Endothelial cell of umbilical vein (primary cell): ENCODE results near the gene SUCNR1. TPM values are rescaled to one million over a fixed set of nuclear protein-coding genes. Genes with fewer than 3 reads are reported as not detected.

Experiments
- BruUV-seq: library from RNA; stranded (reverse); fragments of 400-500 nt; replicated peaks from 2 replicates; lab custom pipeline; 2021; lab: Mats Ljungman, UMichigan
- CTCF ChIA-PET: fragments of 300-600, 350-600 bp; sonication (Branson Sonifier 250); formaldehyde crosslinking; loops from one replicate; lab custom pipeline; 2021; ENCODE audit warnings: antibody characterized with exemption, inconsistent platforms; lab: Charles Lee
- POLR2A ChIA-PET: fragments of 300-600, 350-600 bp; sonication (Branson Sonifier 250); formaldehyde crosslinking; loops from one replicate; lab custom pipeline; 2021; ENCODE audit warnings: antibody characterized with exemption, inconsistent platforms; lab: Charles Lee
- DNase-seq: peaks from one replicate; pipeline ENCODE4 v3.0.0-alpha.2; 2011; ENCODE audit warnings: low read depth, low spot score
- FAIRE-seq: peaks from 2 replicates; lab custom pipeline; 2011; peaks lifted over from hg19 to GRCh38; lab: Jason Lieb, UNC
- H2AFZ ChIP-seq: 2 replicates; pipeline ENCODE4 v1.6.0; 2012; ENCODE audit warnings: low read depth, low read length, control low read depth, inconsistent platforms
- H3K27ac ChIP-seq: 2 replicates; pipeline ENCODE4 v1.5.1; 2011; ENCODE audit warnings: low read depth, mild to moderate bottlenecking, control low read depth, low read length, moderate library complexity; ENCODE audit not compliant: insufficient read depth
- H3K27me3 ChIP-seq, 2 experiments: 2 replicates each; pipeline versions ENCODE4 v1.6.0 to v1.6.1; 2011; ENCODE audit warnings: low read length in 2 of 2, mixed read lengths in 1 of 2; ENCODE audit not compliant: control insufficient read depth in 2 of 2, insufficient read depth in 2 of 2
- H3K36me3 ChIP-seq, 2 experiments: 2 replicates in 1 of 2; 3 replicates in 1 of 2; pipeline ENCODE4 v1.5.1; 2011; ENCODE audit warnings: low read length in 2 of 2, mild to moderate bottlenecking in 1 of 2, moderate library complexity in 1 of 2; ENCODE audit not compliant: control insufficient read depth in 2 of 2, insufficient read depth in 2 of 2; ENCODE audit errors: extremely low read depth in 1 of 2
- H3K4me1 ChIP-seq: 3 replicates; pipeline ENCODE4 v1.5.1; 2011; ENCODE audit warnings: mild to moderate bottlenecking, low read length; ENCODE audit not compliant: control insufficient read depth, insufficient read depth; ENCODE audit errors: extremely low read depth
- H3K4me2 ChIP-seq: 2 replicates; pipeline ENCODE4 v1.6.1; 2011; ENCODE audit warnings: low read length, control low read depth, mixed read lengths; ENCODE audit not compliant: insufficient read depth
- H3K4me3 ChIP-seq, 3 experiments: fragments of 200-600 bp in 1 of 3; sonication (generic), shearing (Covaris generic) in 1 of 3; replicated peaks in 1 of 3; 2 replicates each; pipeline ENCODE4 v1.5.1; 2011 to 2016; ENCODE audit warnings: control low read depth in 3 of 3, low read length in 3 of 3, mild to moderate bottlenecking in 2 of 3, inconsistent platforms in 1 of 3, low read depth in 1 of 3, moderate library complexity in 1 of 3; ENCODE audit not compliant: insufficient read depth in 1 of 3
- H3K79me2 ChIP-seq: 2 replicates; pipeline ENCODE4 v1.6.0; 2012; ENCODE audit warnings: low read length, inconsistent platforms; ENCODE audit not compliant: control insufficient read depth, insufficient read depth
- H3K9ac ChIP-seq: replicated peaks from 2 replicates; pipeline ENCODE3; 2011; ENCODE audit warnings: low read length, control low read depth; ENCODE audit not compliant: insufficient read depth; ENCODE audit errors: extremely low read depth
- H3K9me1 ChIP-seq: replicated peaks from 3 replicates; pipeline ENCODE4 v1.6.0; 2011; ENCODE audit warnings: mild to moderate bottlenecking, low read length; ENCODE audit not compliant: control insufficient read depth, insufficient read depth; ENCODE audit errors: extremely low read depth
- H3K9me3 ChIP-seq: replicated peaks from 2 replicates; pipeline ENCODE4 v1.5.1; 2012; ENCODE audit warnings: low read length, inconsistent platforms; ENCODE audit not compliant: control insufficient read depth, insufficient read depth
- H4K20me1 ChIP-seq: replicated peaks from 2 replicates; pipeline ENCODE3; 2011; ENCODE audit warnings: mild to moderate bottlenecking, low read length; ENCODE audit not compliant: control insufficient read depth, insufficient read depth; ENCODE audit errors: extremely low read depth
- EZH2 ChIP-seq: IDR thresholded peaks from 2 replicates; pipeline ENCODE4 v1.6.1; 2012; ENCODE audit warnings: borderline replicate concordance, low read depth, mild to moderate bottlenecking, moderate library complexity, low read length, inconsistent platforms; ENCODE audit not compliant: severe bottlenecking
- FOS ChIP-seq: IDR thresholded peaks from 2 replicates; pipeline ENCODE4 v1.6.1; 2011; ENCODE audit warnings: mild to moderate bottlenecking, low read length, moderate library complexity, borderline replicate concordance; ENCODE audit not compliant: insufficient read depth
- GATA2 ChIP-seq: IDR thresholded peaks from 2 replicates; pipeline ENCODE4 v1.7.0; 2011; ENCODE audit warnings: low read depth, mild to moderate bottlenecking, moderate library complexity, mixed read lengths, low read length; ENCODE audit not compliant: insufficient read length, insufficient read depth
- JUN ChIP-seq: IDR thresholded peaks from 2 replicates; pipeline ENCODE4 v1.6.1; 2011; ENCODE audit warnings: borderline replicate concordance, low read depth; ENCODE audit not compliant: insufficient read length, insufficient read depth
- MYC ChIP-seq: IDR thresholded peaks from one replicate; pipeline ENCODE4 v1.6.1; 2011; ENCODE audit warnings: mild to moderate bottlenecking, low read depth, low read length
- POLR2A ChIP-seq: IDR thresholded peaks from 2 replicates; pipeline ENCODE4 v1.6.1; 2012; ENCODE audit warnings: low read depth, mild to moderate bottlenecking, control low read depth, low read length
- POLR2AphosphoS5 ChIP-seq: IDR thresholded peaks from 2 replicates; pipeline ENCODE4 v1.6.1; 2012; ENCODE audit warnings: low read depth, mild to moderate bottlenecking, control low read depth, low read length, moderate library complexity; ENCODE audit not compliant: insufficient read depth
- dilution Hi-C: fragments of 300-500 bp; cut with MboI; formaldehyde crosslinking; loops from one replicate; pipeline ENCODE4 v1.15.0; 2019; ENCODE audit warnings: low sequenced_read_pairs; ENCODE audit not compliant: extremely low pct_ligation_motif_present
- intact Hi-C: fragments of 100-400 bp; cut with micrococcal nuclease; formaldehyde crosslinking; loops from one replicate; pipeline ENCODE4 v1.10.0; 2022
- polyA plus RNA-seq, 4 experiments: library from polyadenylated mRNA; depleted of rRNA in 3 of 4; stranded (reverse) in 3 of 4; unstranded in 1 of 4; fragments of >200 nt; gene quantifications; 2 replicates each; pipeline versions ENCODE4 v1.2.1 to v1.2.3, GENCODE V29; 2011 to 2012; ENCODE audit warnings: missing spikeins in 1 of 4
- total RNA-seq: library from RNA; stranded (reverse); gene quantifications from 2 replicates; pipeline ENCODE4 v1.2.3, GENCODE V29; 2021
- TF ChIP-seq, protein P1 (sequence below), 2 donors: IDR thresholded peaks; 1 replicate in 1 of 2; 2 replicates in 1 of 2; pipeline ENCODE4 v1.5.1; 2011; ENCODE audit warnings: low read length in 2 of 2, mild to moderate bottlenecking in 2 of 2, moderate library complexity in 2 of 2, control low read depth in 1 of 2, inconsistent platforms in 1 of 2, low read depth in 1 of 2; ENCODE audit not compliant: insufficient read depth in 1 of 2; ENCODE audit errors: extremely low read depth in 1 of 2
- TF ChIP-seq, protein P2 (sequence below): IDR thresholded peaks from 2 replicates; pipeline ENCODE4 v1.6.1; 2011; ENCODE audit not compliant: insufficient read depth, insufficient read length

Gene SUCNR1
- total and polyA plus RNA-seq, 2 donors (not counting 3 experiments of a cell fraction or from before 2014, with no cell fraction given), result not detected

DNA sequence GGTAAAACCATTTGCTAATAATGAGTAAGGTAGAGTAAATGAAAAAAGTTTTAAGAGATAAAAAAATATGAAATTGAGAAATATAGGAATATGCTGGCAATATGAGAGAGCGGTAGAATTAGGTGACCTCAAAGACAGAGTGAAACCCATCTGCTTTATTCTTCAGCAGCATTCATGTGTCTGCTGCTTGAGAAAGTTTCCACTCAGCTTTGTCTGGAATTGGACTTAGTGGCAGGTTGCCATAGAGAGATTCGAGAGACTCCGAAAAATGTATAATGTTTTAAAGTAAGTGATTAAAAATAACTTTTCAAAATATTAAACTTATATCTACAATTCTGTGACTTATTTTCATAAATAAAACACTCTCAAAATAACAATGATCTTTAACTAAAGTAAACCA is 5.0 kb downstream of the SUCNR1 start:
- Histone ChIP-seq H3K36me3 (no peaks in the 10 kb centered on the region), H4K20me1 (no peaks in the 10 kb centered on the region), H3K27me3 (no peaks in the 10 kb centered on the region), H3K27ac (no peak overlapping the region), H2AFZ (no peak overlapping the region), H3K9me3 (no peaks in the 10 kb centered on the region), H3K9ac (no peak overlapping the region), H3K4me3 (no peak overlapping the region), H3K79me2 (no peaks in the 10 kb centered on the region), H3K4me2 (no peak overlapping the region), H3K9me1 (no peaks in the 10 kb centered on the region), H3K4me1 (no peaks in the 10 kb centered on the region)
- FAIRE-seq, result no peak
- POLR2A ChIA-PET, result no interaction called here
- TF ChIP-seq, protein P1, sequence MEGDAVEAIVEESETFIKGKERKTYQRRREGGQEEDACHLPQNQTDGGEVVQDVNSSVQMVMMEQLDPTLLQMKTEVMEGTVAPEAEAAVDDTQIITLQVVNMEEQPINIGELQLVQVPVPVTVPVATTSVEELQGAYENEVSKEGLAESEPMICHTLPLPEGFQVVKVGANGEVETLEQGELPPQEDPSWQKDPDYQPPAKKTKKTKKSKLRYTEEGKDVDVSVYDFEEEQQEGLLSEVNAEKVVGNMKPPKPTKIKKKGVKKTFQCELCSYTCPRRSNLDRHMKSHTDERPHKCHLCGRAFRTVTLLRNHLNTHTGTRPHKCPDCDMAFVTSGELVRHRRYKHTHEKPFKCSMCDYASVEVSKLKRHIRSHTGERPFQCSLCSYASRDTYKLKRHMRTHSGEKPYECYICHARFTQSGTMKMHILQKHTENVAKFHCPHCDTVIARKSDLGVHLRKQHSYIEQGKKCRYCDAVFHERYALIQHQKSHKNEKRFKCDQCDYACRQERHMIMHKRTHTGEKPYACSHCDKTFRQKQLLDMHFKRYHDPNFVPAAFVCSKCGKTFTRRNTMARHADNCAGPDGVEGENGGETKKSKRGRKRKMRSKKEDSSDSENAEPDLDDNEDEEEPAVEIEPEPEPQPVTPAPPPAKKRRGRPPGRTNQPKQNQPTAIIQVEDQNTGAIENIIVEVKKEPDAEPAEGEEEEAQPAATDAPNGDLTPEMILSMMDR (IDR thresholded peaks at IDR 0.05; ENCODE audit: extremely low read depth in 1 of 2, insufficient read depth in 1 of 2, low read depth in 1 of 2, low read length in 2 of 2), result no peak
- no peak for TF ChIP-seq GATA2
- TF ChIP-seq POLR2A, result no peak
- no peak for TF ChIP-seq JUN
- TF ChIP-seq FOS, result no peak
- TF ChIP-seq EZH2, result no peak
- no peak for TF ChIP-seq MYC
- TF ChIP-seq, protein P2, sequence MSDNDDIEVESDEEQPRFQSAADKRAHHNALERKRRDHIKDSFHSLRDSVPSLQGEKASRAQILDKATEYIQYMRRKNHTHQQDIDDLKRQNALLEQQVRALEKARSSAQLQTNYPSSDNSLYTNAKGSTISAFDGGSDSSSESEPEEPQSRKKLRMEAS, result no peak
- TF ChIP-seq POLR2AphosphoS5, result no peak
- no peak for DNase-seq
- dilution Hi-C loops, result no loop called here
- no TSS peak for BruUV-seq
- intact Hi-C loops, result no loop called here
- CTCF ChIA-PET, result interaction anchor here (1.5 kb wide), 1 partner anchor 40 kb away, joined by 3 read pairs; no protein-coding TSS in a partner anchor
